Measurements from ENCODE around the gene GNB1L.

DNA sequence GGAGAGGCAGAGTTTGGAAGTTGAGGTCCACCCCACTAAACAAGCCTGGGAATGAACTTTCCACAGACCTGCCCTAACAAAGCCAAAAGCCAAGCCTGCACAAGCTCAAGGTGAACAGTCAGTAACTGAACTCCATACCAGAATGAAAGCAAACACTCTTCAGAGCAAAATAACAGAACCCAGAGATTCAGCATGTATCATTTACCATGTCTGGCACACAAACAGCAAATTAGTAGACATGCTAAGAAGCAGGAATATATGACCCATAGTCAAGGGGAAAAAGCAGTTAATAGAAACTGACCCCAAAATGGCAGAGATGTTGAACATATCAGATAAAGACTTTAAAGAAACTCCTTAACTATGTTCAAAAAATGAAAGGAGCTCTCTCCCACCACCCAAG, 62.8 kb downstream of the GNB1L start:
- TF ChIP-seq YY1 (IDR thresholded peaks at IDR 0.05; ENCODE audit: insufficient read depth, insufficient read length) (no peak), ZNF274 (IDR thresholded peaks at IDR 0.05; ENCODE audit: low read depth, low read length) (no peak)

Data from NT2/D1 (cell line).